Inflammatory macrophage treated with lipopolysaccharide for 1 hour (primary cell): ENCODE measurements around the gene TP53RK.

Experiments
- DNase-seq, 2 donors: peaks; one replicate each; pipeline ENCODE4 v3.0.0-alpha.2; 2020 to 2022

The TP53RK gene

GRCh38 chr20:46689082-46689753 is at the start of gene TP53RK:
Gene TP53RK (minus strand): TSS chr20:46689444. CDS start chr20:46689414, 30 bp downstream.
- peak; percentile 99 to 100 for DNase-seq

- no peak for DNase-seq
Measured at GRCh38 chr20:46735436-46735835, 46.2 kb upstream of the TP53RK start.

- no peak for DNase-seq
Measured at GRCh38 chr20:46731770-46732169, 42.5 kb upstream of the TP53RK start.

- no peak for DNase-seq
Measured at GRCh38 chr20:46725186-46726165, 36.2 kb upstream of the TP53RK start.

- DNase-seq: no peak
Measured at GRCh38 chr20:46724343-46724959, 35.2 kb upstream of the TP53RK start.

GRCh38 chr20:46723039-46723438 is 33.8 kb upstream of the TP53RK start:
- DNase-seq: no peak

- no peak for DNase-seq
Measured at GRCh38 chr20:46722450-46722849, 33.2 kb upstream of the TP53RK start.

- no peak for DNase-seq
Measured at GRCh38 chr20:46721476-46721875, 32.2 kb upstream of the TP53RK start.

- DNase-seq: no peak
Measured at GRCh38 chr20:46720776-46721425, 31.7 kb upstream of the TP53RK start.

GRCh38 chr20:46720019-46720418 is 30.8 kb upstream of the TP53RK start:
- DNase-seq: no peak

- DNase-seq: no peak
Measured at GRCh38 chr20:46717818-46718541, 28.7 kb upstream of the TP53RK start.

- DNase-seq: no peak
Measured at GRCh38 chr20:46715292-46715756, 26.1 kb upstream of the TP53RK start.

- no peak for DNase-seq
Measured at GRCh38 chr20:46713957-46714834, 25.0 kb upstream of the TP53RK start.

- DNase-seq: no peak
Measured at GRCh38 chr20:46712056-46712636, 22.9 kb upstream of the TP53RK start.

- DNase-seq: no peak
Measured at GRCh38 chr20:46710153-46710913, 21.1 kb upstream of the TP53RK start.

GRCh38 chr20:46709459-46710152 is 20.4 kb upstream of the TP53RK start, which contains the start of gene SLC2A10:
Gene SLC2A10 (plus strand): TSS chr20:46709649. CDS start chr20:46709737, 88 bp downstream.
- no peak for DNase-seq

GRCh38 chr20:46709055-46709458 is 19.8 kb upstream of the TP53RK start:
- no peak for DNase-seq

- no peak for DNase-seq
Measured at GRCh38 chr20:46708172-46708860, 19.1 kb upstream of the TP53RK start.
